GM12865 (cell line): ENCODE measurements around the gene ASTN1.

Experiments used
- DNase-seq: peaks from one replicate; pipeline ENCODE4 v3.0.0; 2010; ENCODE audit warnings: low read depth
- H3K4me3 ChIP-seq: 2 replicates; pipeline ENCODE4 v1.5.1; 2011; ENCODE audit warnings: mild to moderate bottlenecking, low read depth, low read length, control low read depth
- CTCF ChIP-seq: IDR thresholded peaks from 2 replicates; pipeline ENCODE4 v1.5.1; 2011; ENCODE audit warnings: low read length, control low read depth, low read depth, inconsistent platforms; ENCODE audit not compliant: insufficient read depth; ENCODE audit errors: missing control alignments

The ASTN1 gene

DNA sequence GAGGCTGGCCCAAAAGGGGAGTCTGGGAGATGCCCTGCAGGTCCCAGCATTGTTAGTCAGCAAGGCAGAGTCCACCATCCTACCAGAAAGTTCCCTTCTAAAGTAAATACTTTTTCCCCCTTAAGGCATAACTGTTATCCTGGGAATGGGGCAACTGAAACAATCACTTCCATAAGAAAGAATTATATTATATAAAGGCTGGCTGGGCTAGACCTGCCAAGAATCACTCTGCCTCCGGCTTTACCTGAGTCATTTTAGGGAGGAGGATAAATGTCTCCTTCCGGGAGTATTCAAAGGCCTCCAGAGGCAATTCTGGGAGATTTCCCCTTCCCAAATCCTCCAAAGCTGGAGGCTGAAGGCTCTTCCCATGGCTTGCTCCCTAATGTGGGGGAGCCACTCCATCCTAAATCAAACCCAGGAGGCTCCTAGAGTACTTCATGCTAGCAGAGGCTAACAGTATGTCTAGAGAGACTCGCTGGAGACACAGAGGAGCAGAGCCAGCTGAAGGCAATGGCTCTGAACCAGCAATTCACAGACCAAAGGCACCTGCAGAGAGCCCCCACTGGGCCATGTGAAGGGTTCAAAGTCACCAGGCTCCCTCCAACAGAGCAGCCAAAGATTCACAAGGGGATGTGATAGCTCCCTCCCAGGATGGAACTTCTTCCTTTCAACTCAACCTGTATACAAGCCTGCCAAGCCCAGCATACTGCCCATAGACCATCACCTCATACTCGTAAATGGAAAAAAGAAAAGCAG, 116.0 kb downstream of the ASTN1 start:
- TF ChIP-seq CTCF, result no peak
- H3K4me3 ChIP-seq, result no peak overlapping the region
- DNase-seq, result no peak

- no peak for DNase-seq
- H3K4me3 ChIP-seq, result no peak overlapping the region
- no peak for TF ChIP-seq CTCF
Measured at GRCh38 chr1:177045151-177045550, 119.4 kb downstream of the ASTN1 start.

DNA sequence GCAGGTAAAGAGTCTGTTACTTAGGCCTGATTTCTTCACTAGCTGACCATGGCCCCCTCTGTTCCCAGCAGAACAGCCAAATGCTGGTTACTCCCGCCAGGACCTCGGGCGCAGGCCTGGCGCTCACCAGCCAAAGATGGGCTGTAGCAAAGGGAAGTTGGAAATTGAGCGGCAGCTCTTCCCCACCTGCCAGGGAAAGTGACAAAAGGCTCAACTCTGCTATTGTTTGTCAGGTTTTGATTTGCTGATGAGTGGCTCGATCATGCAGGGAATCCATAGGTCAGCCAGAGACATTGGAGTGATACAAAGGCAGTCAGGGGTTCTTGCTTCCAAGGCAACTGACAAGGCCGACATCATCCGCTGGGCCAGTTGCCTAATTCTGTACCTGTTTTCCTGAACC, 120.1 kb downstream of the ASTN1 start:
- no peak for TF ChIP-seq CTCF
- DNase-seq, result no peak
- H3K4me3 ChIP-seq, result no peak overlapping the region

- no peak for DNase-seq
- no peak for TF ChIP-seq CTCF
- no peak overlapping the region for H3K4me3 ChIP-seq
Measured at GRCh38 chr1:177043597-177043996, 120.9 kb downstream of the ASTN1 start.

- TF ChIP-seq CTCF, result no peak
- no peak for DNase-seq
- no peak overlapping the region for H3K4me3 ChIP-seq
Measured at GRCh38 chr1:177035586-177035985, 128.9 kb downstream of the ASTN1 start.

DNA sequence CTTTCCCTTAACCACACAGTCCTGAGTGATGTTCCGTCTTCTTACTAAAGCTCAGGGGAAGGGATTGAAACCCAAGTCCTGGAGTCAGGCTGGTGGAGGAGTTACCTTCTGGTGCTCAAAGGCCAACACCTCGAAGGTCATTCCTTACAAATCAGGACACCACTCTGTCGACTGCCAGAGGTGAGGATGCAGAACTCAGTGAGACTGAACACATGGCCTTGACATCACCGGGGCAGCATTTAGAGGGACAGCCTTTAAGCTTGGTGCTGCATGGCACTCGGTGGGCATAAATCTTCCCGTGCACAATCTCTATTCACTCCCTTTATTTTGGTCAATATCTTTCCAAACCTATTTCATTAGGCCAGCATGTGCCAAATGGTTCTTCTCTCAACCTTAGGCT, 130.9 kb downstream of the ASTN1 start:
- no peak for TF ChIP-seq CTCF
- no peak for DNase-seq
- H3K4me3 ChIP-seq, result no peak overlapping the region

DNA sequence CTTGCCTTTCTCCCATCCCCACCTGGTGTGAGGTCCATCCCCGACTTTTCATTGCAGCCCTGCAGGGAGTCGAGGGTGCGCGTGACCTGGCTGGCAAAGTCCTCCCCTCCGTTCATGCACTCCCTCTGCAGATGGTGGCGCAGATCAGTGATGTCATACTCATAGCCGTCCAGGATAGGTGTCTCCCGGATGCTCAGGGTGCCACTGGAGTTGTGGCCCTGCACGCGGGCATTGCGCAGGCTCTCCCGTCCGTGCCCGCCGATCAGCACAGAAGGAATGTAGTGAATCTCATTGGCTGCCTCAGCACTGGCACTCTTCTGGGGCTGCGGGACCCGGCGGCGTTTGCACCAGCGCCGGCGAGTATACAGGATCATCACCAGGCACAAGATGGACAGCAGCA, 132.1 kb downstream of the ASTN1 start:
- DNase-seq, result no peak
- no peak overlapping the region for H3K4me3 ChIP-seq
- TF ChIP-seq CTCF, result no peak
